DND-41 (cell line): ENCODE results near the gene NEU4.

Source experiments
- CTCF ChIP-seq: IDR thresholded peaks from 2 replicates; pipeline ENCODE4 v1.5.1; 2012; ENCODE audit warnings: borderline replicate concordance, low read length, moderate library complexity, mild to moderate bottlenecking; ENCODE audit not compliant: poor library complexity, severe bottlenecking; ENCODE audit errors: extremely low read depth
- EZH2 ChIP-seq: IDR thresholded peaks from 3 replicates; pipeline ENCODE4 v1.6.1; 2012; ENCODE audit warnings: borderline replicate concordance, low read depth, mild to moderate bottlenecking, moderate library complexity, low read length, inconsistent platforms; ENCODE audit not compliant: severe bottlenecking

- TF ChIP-seq CTCF (no peak), EZH2 (no peak)
Measured at GRCh38 chr2:241811201-241811951, 2.4 kb downstream of the NEU4 start.
